GM18502 (cell line): ENCODE measurements around the gene PRSS37.

Experiments used
- ATAC-seq: cut with Tn5 transposase; IDR thresholded peaks from one replicate; pipeline ENCODE4 v1.9.1; 2021; ENCODE audit warnings: mild to moderate bottlenecking; ENCODE audit not compliant: unreplicated experiment, poor library complexity

PRSS37 gene

GRCh38 chr7:141789917-141790316, 51.4 kb downstream of the PRSS37 start, which contains the start of gene TAS2R5:
TSS of gene TAS2R5 (plus strand) at chr7:141790217. CDS start at chr7:141790362, 145 bp downstream.
- ATAC-seq, result no peak

- no peak for ATAC-seq
Observed at GRCh38 chr7:141788296-141788695, 53.0 kb downstream of the PRSS37 start.
